HG02938 (cell line): ENCODE data around the gene CD164L2.
"Not testable (repeated sequence)": the region's sequence is repeated elsewhere in the genome, so short reads cannot be mapped to it uniquely, and the experiment has no call there.

Experiments used
- ATAC-seq: cut with Tn5 transposase; IDR thresholded peaks from one replicate; pipeline ENCODE4 v1.9.1; 2021; ENCODE audit warnings: mild to moderate bottlenecking, moderate library complexity; ENCODE audit not compliant: unreplicated experiment

The CD164L2 gene

DNA sequence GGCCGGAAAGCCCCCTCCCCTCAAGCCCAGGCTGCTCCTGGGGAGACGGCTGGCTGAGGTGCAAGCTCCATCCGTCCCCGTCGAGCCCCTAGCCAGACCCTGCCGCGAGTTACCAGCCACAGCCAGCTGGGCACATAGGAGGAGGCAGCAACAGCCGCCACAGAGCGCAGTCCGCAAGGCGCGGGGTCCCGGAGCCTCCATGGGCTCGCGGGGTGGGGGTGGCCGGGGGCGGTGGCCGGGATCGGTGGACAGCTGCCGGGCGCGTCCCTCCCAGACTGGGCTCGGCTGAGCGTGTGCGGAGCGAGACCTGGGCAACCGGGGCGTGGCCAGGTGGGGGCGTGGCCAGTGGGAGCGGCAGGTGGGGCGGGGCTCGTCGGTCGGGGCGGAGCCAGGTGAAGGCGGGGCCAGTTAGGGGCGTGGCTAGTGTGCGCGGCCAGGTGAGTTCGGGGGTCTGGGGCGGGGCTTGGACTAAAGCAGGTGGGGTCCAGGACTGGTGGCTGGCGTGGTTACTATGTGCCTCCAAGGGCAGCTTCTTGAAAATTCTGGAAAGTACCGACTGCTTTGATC, at the start of gene CD164L2:
Gene CD164L2 (minus strand): TSS at position 295 of the 567 bp plus-strand sequence. CDS start 94 bp downstream, at position 201.
- no peak for ATAC-seq

DNA sequence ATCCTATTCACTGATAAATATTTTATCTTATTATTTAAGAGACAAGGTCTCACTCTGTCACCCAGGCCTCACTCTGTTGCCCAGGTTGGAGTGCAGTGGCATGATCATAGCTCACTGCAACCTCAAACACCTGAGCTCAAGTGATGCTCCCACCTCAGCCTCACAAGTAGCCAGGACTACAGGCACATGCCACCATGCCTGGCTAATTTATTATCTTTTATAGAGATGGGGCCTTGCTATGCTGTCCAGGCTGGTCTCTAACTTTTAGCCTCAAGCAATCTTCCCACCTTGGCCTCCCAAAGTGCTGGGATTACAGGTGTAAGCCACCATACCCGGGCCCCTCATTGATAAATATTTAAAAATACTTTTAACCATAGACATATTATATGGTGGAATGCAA, 49.6 kb upstream of the CD164L2 start:
- not testable (repeated sequence) for ATAC-seq

DNA sequence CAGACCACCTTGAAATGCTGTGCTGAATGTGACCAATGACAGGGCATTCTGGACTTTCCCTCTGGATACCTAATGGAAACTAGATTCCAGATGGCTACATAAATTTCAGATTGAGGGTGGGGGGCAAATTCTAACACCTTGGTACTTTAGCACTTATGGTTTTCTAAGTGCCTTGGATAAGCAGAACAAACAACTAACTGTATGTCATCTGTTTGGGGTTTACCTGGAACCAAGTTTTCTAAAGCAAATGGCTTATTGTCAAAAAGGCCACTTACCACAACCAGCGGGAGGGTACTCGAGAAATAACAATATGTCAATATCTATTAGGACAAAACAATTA, 48.4 kb upstream of the CD164L2 start:
- no peak for ATAC-seq

DNA sequence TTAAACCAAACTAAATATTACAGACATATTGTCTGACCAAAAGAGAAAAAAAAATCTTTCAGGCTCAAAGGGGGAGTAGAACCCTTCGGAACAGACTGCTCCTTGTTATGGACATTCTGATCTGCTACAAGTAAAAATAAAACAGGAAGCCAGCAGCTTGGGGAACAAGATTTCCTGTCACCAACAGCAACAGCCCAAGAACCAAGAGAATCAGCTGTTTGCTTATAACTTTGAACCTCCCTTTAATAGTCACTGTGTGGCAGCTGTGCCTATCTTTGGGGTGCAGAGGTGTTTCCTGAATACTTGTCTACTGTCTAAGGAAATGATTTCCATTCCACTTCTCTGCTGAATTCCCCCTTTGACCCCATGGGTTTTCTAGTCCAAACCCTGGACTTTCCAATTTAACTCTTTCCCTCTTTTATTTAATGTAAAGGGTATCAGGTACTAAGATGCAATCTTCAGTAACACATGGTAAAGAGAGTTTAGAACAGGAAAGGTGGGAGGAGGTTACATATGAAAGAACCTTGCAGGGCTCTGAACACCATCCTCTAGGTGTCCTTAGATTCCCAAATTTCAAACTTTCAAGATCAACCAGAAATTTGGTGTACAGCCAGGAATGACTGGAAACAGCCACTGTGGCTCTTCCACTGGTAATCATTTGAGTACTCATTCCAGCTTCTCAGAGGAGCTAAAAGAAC, 47.9 kb upstream of the CD164L2 start:
- ATAC-seq = no peak

DNA sequence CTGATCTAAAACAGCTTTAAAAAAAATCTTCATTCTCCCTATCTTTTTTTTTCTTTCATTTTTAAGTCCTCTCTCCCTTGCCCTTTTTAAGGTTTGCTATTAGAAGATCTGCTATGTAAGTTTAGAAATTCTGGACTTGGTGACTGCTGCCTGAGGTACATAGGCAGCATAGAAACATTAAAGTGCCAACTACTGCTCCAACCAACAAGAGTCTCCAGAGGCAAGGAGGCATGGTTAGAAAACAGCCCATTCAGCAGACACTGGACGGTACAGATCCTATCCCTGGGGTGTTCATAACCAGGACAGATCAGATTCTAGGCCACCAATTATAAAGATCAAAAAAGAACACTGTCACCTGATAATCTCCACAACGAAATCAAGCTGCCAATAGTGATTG, 45.9 kb upstream of the CD164L2 start:
- no peak for ATAC-seq

DNA sequence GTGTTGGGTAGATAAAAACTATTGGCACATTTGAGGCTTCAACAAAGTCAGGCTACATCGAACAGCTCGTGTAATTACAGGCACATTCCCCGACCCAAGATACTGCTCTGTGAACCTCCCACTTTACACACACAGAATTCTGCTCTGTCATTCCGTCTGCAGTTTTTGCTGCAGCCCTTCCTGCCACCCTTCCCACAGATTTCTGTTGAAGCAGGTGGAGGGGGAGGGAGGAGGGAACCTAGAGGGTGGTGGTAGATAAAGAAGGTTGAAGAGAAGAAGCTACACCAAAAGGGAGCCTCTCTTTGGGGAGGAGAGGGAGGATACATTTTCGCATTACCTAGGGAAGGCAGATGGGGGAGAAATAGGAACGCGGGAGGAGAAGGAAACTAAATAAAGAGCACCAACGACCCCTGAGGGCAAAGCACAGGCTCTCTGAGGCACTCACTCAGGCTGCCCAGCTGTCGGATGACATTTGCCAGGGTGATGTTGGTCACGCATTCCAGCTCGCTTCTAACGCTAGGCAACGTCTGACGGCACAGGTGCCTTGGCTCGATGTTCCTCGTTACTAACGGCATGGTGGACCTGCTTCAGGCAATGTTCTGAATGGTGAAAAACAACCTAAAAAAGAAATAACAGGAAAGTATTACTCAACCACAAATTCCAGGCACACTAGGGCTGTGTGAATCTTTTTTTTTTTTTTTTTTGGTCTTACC, 45.3 kb upstream of the CD164L2 start:
- ATAC-seq = no peak

DNA sequence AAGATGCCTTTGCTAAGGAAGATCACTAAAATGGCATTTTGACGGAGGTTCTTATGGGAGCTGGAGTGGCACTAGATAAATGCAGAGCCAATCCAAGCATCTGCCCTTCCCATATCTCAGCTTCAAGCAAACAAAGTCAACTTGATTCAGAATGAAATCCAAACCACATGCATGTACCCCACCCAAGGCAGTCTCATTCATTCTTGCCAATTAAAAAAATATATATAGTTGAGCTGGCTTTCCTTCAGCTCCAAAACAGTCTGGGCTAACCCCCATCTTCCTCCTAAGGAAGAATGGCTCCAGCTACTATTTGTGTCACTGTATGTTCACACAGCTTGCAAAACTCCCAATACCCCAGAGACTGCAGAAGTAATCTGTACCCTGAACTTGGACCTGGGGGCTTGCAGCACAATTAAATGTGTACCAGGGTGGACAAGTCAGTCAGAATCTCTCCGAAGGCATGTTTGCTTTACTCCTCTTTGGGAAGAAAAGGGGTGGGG, 44.7 kb upstream of the CD164L2 start:
- no peak for ATAC-seq

DNA sequence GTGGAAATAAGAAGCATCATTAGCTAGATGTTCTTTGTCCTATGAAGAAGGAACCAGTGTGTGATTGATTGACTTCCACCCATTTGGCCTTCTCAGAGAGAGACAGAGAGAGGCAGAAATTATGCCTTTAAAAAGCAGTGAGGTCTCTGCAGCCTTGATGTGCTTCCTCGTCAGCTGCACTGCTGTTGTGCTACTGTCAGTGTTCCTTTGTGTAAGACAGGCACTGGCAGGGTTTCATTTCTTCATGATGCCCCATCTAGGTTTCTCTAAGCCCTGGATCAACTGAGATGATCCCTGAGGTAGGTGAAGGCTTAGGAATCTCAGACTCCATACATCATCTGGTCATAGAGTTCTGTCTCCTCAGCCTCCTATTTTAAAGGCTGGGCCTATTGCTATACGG, 44.2 kb upstream of the CD164L2 start:
- ATAC-seq = no peak

DNA sequence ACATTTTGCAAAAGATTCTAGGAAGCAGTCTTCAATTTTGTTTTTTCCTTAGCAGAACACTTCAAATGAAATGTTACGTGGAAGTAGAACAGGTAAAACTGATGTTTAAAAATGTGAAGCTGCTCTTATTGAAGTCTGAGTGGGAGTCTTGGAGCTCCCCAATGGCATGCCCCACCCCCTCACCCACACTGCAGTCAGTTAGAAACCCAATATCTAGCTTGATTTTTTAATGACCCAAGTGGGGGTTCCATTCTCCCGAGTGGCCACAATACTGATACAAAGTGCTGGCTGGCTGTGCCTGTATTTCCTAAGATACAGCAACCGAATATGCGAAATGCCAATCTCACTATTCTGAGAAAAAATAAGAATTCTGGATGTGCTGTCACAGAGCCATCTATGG, 40.6 kb upstream of the CD164L2 start:
- no peak for ATAC-seq

DNA sequence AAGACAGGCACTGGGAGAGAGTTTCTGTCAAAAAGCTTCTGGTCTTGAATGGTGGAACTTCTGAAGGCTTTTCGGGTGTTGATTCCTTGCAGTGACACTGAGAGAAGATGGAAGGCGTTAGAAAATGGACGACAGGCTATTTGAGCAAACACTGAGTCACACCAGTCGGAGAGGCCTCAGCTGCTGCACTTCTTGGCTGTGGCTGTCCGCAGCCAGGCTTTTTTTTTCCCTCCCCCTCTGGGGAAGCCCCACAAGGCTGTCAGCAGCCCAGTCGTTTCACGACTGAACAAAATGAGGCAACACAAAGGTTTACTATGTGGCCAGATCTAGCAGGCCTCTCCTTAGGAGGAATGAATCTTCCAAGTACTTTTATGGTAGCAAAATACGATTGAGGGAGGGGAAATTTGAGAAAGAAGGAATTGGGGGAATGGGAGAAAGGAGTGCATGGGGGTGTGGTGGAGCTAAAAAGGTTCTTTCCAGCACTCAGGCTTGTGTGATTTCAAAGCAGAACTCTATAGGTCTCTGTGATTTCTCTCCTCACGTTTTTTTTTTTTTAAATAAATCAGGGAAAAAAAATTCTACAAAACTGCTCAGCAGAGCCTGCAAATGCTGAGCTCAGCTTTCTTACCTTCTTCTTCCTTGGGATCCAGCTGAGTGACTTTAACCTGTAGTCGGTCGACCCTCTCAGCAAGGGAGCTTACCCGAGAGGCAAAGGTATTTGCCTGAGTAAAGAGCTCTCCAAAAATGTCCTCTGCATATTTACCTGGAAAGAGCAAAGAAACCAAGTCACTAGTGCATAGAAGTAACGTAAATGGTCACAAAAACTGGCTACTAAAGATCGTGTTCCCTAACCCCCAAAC, 35.4 kb upstream of the CD164L2 start:
- peak; percentile 75 for ATAC-seq

DNA sequence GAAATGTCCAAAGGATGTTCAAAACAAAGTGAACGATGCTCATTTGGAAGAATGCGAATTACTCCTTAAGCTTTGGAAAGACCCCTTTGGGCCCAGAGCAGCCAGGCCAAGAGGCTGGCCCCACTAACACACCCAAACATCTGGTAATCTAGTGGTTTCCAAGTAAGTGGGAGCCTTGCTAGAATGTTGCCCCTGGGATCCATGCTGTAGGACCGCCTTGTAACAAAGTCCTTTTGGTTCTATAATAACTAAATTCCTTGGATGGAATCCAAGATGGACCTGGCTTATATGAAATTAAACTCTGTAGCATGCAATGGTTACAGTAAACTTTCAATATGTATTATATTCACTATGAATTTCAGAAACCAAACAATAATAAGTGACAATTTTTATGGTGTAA, 34.6 kb upstream of the CD164L2 start:
- ATAC-seq = no peak

DNA sequence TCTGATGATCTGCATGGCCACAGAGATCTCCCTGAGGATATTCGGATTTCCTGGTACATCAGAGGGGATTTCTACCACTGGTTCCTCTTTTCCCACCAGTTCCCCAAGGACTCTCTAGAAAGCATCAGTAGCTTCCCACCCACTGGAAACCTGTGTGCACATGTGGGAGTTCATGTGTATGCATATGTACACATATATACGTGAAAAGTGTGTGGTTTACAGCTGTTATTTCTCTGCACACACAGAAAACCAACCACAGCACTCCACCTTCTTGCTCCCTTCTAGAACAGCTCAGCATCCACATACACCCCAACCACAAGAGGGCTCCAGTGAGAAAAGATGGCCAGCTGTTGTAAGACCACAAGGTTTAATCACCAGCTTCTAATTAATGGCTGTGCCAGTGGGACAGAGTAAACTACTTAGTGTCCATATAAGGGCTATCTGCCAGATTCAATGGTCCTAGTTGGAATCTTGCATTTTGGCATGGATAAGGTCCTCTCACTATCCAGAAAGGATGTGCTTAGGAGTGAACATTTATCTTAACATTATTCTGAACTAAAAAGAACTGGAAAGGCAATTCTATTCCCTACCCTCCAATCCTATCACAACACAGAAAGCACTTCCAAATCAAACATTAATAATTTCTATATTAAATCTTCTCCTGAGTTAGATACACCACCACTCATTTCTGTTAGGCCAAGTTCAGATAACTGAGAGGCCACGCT, 33.4 kb upstream of the CD164L2 start:
- ATAC-seq = no peak

DNA sequence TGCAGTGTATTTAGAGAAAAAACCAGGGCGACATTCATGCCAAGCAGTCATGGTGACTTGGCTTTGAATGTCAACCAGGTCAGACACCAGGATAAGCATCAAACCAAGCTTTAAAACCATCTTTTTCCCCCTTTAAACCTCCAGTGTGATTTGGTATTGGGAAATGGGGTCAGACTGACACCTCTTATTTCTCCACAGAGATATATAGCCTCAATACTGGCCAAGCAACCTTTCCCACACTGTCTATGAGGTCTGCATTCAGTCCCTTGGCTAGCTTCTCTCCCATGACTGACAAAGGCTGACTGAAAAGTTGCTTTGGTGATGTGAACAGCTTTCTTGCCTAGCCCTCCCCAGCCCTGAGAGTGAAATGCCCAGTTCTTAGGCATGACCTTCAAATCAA, 31.0 kb upstream of the CD164L2 start:
- no peak for ATAC-seq

DNA sequence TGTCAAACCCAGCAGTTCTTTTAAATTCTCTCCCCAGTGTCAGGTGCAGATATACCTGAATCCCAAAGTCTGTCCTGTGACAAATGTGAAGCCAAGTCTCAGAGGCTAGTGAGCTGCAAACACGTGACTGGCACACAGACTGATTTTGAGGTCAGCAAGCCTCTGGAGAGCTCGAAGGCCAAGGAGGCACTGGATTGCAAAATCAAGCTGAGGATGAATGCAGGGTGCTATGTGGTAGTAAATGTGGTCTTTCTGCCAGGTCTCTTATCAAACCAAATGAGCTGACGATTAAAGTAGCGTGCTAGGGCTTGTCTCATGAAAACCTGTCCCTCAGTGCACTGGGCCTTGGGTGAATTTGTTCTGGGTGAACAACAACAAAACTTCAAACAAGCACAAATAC, 29.9 kb upstream of the CD164L2 start:
- ATAC-seq = no peak

DNA sequence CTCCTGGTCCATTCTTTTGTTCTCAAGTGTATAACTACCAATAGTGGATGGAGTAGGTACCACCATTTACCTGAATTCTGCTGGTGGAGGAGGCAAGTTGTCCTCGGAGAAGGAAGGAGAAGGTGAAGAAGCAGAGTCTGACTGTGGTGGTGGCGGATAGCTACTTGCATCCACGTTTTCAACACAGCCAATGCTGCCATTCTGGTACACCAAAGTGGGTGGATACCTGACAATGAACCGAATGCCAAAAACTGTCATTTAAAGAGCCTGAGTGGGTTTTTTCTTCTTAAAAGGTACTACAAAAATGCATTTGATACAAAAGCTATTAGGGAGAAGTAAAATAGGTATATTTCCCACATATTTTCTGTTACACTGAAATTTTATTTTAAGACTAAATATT, 29.4 kb upstream of the CD164L2 start:
- ATAC-seq = no peak

DNA sequence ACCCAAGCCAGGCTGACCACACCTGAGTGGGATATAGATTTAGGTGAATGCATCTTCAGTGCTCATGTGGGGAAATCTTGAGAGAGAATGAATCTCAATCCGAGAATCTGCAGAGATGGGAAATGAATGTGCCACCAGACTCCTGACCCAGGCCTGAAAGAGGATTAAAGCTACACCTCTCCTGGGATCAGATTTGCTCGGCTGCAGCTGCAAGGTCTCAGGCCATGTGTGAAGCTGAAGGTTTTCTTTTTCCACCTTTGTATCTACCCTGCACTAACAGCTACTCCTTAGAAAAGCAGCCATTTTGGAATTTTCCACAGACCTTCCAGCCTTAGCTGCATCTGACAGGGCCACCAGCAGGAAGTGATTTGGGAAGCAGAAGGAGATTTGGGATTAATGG, 27.6 kb upstream of the CD164L2 start:
- ATAC-seq = no peak

DNA sequence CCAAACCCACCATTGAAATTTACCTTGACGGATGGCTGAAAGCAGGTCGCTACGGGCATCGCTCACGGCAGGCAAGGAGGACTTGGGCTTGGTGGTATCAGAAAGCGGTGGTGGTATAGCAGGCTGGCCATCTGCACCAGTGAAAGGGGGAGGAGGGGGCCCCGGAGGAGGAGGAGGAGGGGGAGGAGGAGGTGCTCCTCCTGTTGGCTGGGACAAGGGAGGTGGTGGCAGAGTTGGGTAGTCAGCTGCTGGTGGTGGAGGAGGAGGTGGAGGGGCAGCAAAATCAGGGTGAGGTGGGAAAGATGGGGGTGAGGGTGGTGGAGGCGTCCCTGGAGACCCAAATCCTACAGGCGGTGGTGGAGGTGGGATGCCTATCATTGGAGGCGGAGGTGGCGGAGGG, 26.5 kb upstream of the CD164L2 start:
- no peak for ATAC-seq

DNA sequence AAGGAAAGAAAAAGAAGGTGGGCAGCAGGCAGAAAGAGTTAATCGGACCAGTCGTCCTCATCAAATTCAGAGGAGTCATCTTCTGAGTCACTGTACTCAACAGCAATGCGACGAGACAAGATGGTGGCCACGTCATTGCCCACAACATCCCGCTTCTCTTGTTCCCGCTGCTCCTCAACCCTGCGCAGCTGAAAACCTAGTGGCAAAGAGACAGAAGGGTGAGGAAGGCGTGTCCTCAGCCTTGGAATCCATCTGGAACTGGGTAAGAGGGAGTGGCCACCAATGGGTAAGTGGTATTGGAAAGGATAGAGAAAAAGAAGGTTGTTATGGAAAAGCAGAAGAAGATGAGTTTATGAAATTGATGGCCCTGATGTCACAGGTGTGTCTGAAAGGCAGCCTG, 25.0 kb upstream of the CD164L2 start:
- no peak for ATAC-seq

DNA sequence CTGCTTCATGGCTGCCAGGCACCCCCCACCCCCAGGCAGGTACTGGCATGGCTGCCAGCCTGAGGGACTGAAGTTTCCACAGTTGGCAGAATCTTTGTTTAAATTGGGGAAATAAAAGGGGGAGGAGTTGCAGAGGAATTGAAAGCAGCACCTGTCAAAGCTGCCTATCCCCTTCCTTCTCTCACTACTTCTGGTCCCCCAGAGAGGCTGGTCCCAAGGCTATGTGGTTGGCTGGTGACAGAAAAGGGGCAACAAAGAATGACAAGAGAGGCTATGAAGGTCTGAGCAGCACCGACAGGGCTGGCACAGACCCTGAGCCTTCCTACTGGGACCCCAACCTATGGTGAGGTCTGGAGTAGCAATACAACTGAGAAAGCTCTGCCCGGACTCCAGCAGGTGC, 23.7 kb upstream of the CD164L2 start:
- not testable (repeated sequence) for ATAC-seq

DNA sequence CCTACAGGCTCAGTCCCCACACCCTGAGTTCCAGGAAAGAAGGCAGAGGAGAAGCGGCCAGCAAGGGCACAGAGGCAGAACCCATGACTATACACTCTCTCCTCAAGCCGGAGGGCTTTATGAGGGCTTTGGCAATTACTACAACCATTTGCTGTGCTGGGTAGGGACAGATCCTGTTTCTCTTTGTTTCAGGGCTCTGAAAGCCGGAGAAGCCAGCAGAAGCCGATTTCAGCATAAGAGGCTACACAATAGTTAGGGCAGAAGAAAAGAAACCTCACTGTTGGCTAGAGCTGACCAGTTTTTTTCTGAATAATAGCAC, 23.2 kb upstream of the CD164L2 start:
- ATAC-seq = no peak
